ENCODE data around the gene PLA2G4B.

PLA2G4B gene

GRCh38 chr15:41849204-41849603 lies 10.6 kb downstream of the PLA2G4B start:
- DNase-seq: no peak
- ATAC-seq: no peak

GRCh38 chr15:41849861-41850260 lies 11.2 kb downstream of the PLA2G4B start:
- DNase-seq: no peak
- no peak for ATAC-seq

DNA sequence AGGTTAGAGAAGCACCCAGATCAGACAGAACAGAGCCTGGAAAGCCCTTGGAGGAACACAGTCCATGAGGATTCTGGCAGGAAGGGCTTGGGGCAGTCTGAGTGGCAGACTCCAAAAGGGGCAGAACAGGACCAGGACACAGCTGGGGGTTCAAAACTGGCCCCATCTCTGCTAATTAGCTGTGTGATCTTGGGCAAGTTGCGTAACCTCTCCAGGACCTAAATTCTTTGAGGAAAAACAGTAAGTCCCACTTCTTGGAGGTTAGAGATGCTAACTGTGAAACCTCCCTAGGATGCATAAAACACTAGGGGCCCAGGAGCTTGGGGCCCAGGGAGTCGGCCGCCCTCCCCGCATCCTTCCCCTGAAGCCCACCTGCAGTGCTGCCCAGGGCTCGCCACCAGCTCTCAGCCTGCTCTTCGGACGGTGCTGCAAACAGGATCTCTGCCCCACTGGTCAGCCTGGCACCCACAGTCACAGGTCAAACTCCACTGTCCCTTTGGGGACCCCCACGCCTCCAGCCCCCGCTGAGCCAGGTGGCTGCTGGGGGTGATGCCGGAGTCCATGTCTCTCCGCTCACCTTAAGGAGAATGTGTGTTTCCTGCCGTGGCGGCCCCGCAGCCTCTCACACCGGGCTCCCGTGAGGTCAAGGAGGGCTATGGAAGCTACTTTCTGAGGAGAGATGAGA lies 12.0 kb downstream of the PLA2G4B start:
- ATAC-seq (no peak), DNase-seq (no peak)

- ATAC-seq: no peak
- no peak for DNase-seq
These were observed 12.5 kb downstream of the PLA2G4B start for GRCh38 chr15:41851167-41851523.

GRCh38 chr15:41851755-41852370 lies 13.2 kb downstream of the PLA2G4B start:
- DNase-seq (no peak), ATAC-seq (no peak)

DNA sequence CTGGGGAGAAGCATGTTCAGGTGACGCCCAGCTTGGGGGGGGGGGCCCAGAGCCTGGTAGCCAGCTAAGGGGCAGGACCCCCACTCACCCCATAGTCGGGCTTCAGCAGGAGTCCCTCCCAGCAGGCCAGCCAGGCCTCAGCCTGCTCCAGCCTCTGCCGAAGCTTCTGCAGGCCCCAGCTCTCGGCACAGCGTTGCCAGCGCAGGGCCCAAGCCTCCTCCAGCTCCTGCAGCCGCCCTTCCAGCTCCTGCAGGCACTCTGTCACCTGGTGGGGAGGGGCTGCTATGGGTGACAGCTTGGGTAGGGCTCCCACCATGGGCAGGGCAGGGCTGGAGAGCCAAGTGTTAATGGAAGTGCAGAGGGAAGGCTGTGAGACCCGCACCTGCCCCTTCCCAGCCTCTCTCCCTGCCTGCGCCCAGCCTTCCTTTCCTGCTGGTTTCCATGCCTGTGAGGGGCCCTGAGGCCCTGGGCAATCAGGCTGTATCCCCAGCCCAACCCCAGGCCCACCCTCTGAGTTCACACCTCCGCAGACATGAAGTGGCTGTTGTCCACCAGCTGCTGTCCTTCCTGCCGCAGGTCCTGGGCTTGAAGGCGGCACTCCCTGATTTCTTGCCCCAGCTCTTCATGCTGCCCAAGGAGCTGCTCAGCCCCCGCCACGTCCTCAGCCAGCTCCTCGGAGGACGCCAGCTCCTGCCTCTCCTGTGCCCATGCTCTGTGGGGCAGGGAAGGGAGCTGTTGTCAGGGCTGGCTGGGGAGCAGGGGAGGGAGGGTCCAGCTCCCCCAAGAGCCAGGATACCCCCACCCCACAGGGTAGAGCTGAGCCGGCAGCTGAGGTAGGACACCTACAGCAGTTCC lies 14.3 kb downstream of the PLA2G4B start:
- DNase-seq (no peak), ATAC-seq (no peak)

- ATAC-seq (no peak), DNase-seq (no peak)
These were observed 15.2 kb downstream of the PLA2G4B start for GRCh38 chr15:41853831-41854230.

- DNase-seq (no peak), ATAC-seq (no peak)
These were observed 15.8 kb downstream of the PLA2G4B start for GRCh38 chr15:41854443-41854842.

DNA sequence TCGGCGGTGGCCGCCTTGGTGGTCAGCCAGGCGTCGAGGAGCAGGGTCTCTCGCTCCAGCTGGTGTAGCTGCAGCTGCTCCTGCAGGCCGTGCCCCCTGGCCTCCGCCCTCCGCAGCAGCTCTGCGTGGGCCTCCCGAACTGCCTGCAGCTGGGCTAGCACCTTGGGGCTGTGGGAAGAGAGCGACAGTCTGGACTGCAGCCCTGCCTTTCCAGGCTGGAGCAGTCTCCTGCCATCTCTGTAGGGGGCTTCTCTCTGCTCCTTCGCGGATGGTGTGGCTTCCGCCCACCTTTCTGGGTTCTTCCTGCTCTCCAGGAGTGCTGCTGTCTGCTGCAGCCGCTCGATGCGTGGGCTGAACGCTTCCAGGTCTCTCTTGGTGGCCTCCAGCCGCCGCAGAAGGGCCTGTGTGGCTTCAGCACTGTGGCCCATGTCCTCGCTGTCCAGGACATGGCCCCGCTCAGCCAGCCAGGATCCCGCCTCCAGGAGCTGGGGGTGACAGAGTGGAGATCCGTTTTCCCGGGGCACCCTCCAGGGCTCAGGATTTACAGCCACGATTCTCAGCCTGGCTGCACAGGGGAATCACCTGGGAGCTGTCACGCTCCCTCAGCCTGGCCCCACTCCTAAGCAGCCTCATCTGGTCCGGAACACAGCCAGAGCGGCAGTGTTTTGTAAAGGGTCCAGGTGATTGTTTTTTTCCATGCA lies 16.8 kb downstream of the PLA2G4B start:
- no peak for DNase-seq

GRCh38 chr15:41856262-41856661 lies 17.6 kb downstream of the PLA2G4B start:
- no peak for DNase-seq
- ATAC-seq: no peak

More for the DNA sequence above, 16.8 kb downstream of the PLA2G4B start:
- ATAC-seq: no peak

DNA sequence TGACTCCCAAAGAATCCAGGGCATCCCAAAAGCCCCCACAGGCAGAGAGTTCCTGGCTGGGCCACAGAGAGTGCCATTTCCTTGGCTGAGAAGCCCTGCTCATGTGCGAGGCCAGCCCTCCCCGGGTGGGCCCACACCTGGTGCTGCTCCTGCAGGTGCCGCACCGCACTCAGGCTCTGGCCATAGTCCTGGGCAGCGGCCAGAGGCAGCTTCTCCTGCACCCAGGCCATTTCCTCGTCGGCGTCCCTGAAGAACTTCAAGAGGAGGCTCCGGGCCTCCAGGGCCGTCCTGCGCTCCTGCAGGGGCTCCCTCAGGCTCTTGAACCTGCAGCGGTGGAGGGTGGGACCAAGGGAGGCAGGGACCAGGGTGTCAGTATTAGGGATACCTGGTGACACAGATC lies 18.1 kb downstream of the PLA2G4B start:
- no peak for DNase-seq
- no peak for ATAC-seq

GRCh38 chr15:41857316-41857715 lies 18.7 kb downstream of the PLA2G4B start:
- DNase-seq (no peak), ATAC-seq (no peak)

DNA sequence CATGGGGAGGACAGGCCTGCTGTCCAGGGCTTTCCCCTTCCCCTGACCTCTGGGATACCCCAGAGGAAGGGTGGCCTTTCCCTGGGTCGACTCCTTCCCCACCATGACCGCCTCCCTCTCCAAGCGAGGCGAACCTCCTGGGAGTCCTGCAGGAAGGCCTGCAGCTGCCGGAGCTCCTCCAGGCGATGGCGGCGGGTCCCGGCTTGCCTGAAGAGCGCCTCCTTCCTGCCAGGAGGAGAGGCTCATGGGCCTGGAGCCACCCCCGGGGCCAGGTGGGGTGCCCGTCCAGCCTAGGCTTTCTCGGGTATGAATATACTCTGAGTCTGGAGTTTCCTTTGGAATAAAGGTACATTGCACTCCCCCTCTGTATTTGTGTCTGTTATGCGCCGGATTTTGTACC lies 20.1 kb downstream of the PLA2G4B start:
- no peak for DNase-seq
- no peak for ATAC-seq

DNA sequence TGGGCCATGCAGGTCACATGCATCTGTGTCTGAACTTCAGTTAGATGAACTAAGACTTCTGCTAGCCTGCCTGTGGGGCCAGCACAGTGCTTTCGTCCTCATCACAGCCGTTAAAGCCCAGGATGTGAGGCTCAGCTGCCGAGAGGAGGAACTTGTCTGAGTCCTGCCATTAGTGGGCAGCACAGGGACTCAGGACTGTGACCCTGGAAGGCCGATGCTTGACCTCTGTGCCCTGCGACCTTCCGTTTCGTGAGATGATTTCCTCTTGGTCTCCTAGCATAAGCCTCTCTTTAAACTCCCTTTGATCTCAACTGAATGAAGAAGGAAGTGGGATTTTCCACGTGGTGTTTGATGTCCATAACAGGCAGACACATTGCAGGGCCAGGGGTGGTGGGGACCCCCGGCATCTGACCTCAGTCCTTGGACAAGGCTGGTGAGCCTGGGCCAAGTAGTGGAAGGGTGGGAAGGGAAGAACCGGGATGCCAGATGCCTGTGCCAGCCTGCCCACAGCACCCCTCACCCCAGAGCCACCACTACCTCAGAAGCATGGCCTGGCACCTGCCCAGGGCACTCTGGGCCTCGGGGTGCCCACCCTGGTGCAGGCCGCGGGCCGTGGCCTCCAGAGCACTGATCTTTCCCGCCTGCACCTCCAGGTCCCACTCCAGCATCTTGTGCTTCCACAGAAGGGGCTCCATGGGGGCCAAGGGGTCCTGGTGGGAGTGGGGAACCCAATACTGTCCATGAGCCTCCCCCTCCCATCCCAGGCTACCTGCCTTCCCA lies 21.6 kb downstream of the PLA2G4B start:
- no peak for DNase-seq
- ATAC-seq: no peak

GRCh38 chr15:41861736-41862356 lies 23.2 kb downstream of the PLA2G4B start:
- no peak for DNase-seq
- no peak for ATAC-seq

- ATAC-seq (no peak), DNase-seq (no peak)
These were observed 24.0 kb downstream of the PLA2G4B start for GRCh38 chr15:41862515-41863116.

GRCh38 chr15:41865490-41866055 lies 26.9 kb downstream of the PLA2G4B start:
- DNase-seq: no peak
- no peak for ATAC-seq

DNA sequence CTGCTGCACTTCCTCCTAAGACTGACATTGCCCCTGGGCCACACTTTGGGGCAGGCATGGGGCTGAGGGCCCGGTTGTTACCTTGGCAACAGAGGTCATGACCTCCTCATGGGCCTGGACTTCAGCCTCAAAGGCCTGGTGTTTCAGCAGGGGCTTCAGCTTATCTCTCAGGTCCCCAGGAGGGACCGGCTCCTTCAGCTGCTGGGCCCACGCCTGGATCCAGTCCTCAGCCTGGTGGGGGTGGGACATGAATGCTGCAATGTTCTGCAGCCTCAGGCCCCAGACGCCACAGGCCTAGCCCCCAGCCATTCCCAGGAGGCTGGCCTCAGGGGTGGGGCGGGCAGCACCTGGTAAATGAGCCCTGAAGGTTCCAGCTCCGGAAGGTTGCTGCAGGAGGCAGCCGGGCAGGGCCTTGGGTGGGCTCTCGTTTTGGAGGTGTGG lies 27.6 kb downstream of the PLA2G4B start:
- DNase-seq (no peak), ATAC-seq (no peak)

DNA sequence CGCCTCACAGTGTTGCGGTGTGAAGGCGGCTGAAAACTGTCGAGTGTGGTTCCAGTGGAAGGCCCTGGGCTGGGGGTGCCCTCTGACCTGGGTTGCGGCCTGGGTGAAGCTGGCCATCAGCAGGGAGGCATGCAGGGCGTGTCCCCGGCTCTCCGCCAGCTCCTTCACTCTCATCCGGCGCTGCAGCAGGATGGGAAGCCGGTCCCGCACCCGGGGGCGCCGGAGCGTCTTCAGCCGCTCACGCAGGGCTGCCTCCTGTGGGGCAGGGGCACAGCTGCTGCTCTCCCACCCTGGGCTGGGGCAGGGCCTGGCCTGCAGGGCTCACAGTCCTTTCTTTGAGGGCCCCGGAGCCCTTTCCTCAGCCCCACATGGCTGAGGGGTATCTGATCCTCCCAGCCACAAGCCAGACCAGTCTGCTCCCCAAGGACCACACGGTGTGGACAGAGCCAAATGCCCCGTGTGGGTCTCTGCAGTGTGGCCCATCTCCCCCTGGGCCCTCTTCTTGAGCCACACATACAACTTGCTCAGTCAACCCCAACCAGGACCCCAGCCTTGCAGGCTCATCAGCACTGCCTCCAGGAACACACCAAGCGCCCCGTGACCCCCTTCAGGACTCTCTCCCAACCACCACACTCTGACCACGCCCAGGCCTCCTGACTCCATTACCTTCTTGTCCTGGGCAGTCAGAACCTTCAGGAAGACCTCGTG lies 28.4 kb downstream of the PLA2G4B start:
- DNase-seq (no peak), ATAC-seq (no peak)

GRCh38 chr15:41868321-41868720 lies 29.7 kb downstream of the PLA2G4B start:
- ATAC-seq: no peak
- DNase-seq: no peak
